ENCODE results near the gene RPS6KC1. TPM values are rescaled to one million over a fixed set of nuclear protein-coding genes. Genes with fewer than 3 reads are reported as not detected.

RPS6KC1 gene
- total RNA-seq, 1 donor from 2014 or later: 12.9 TPM

DNA sequence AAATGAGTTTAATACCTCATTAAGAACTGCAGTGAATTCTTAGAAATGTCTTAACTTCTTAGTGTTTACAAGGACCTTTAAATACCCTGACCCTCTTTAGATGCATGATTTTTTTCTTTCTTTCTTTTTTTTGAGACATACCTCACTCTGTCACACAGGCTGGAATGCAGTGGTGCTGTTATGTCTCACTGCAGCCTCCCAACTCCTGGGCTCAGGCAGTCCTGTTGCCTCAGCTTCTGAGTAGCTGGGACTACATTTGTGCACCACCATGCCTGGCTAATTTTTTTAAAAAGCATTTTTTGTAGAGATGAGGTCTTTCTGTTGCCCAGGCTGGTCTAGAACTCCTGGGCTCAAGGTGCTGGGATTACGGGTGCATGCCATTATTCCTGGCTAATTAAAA is 191.8 kb downstream of the RPS6KC1 start:
- FAIRE-seq: no peak
- H3K4me3 ChIP-seq (ENCODE audit: low read depth, low read length): no peak overlapping the region

DNA sequence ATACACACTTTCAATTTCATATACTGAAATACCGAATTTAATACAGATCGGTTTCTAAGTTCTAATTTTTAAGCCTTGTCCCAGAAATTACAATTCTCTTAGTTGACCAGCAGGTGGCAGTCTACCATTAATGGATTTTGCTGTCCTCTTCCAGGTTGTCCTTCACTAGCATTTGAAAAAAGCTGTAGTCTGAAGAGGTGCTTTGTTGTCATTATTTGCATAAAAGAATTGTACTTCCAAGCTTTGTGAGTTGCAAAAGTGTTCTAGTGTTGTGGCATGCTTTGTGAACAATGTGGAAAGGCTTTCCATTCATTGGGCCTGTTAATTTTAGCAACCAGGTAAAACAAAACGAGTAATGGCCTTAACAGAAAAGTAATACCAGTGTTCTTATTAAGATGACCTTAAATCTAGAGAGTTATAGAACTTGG is 193.6 kb downstream of the RPS6KC1 start:
- Histone ChIP-seq H3K36me3 (ENCODE audit: control insufficient read depth, insufficient read depth, low read length) (peaks cover 2% of the 10 kb centered on the region), H3K4me3 (ENCODE audit: low read depth, low read length) (no peak overlapping the region), H3K27me3 (ENCODE audit: control insufficient read depth, insufficient read depth, low read length) (no peaks in the 10 kb centered on the region)
- TF ChIP-seq, protein P1, sequence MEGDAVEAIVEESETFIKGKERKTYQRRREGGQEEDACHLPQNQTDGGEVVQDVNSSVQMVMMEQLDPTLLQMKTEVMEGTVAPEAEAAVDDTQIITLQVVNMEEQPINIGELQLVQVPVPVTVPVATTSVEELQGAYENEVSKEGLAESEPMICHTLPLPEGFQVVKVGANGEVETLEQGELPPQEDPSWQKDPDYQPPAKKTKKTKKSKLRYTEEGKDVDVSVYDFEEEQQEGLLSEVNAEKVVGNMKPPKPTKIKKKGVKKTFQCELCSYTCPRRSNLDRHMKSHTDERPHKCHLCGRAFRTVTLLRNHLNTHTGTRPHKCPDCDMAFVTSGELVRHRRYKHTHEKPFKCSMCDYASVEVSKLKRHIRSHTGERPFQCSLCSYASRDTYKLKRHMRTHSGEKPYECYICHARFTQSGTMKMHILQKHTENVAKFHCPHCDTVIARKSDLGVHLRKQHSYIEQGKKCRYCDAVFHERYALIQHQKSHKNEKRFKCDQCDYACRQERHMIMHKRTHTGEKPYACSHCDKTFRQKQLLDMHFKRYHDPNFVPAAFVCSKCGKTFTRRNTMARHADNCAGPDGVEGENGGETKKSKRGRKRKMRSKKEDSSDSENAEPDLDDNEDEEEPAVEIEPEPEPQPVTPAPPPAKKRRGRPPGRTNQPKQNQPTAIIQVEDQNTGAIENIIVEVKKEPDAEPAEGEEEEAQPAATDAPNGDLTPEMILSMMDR (IDR thresholded peaks at IDR 0.05; ENCODE audit: insufficient read depth, low read length, severe bottlenecking): peak; percentile 56
- DNase-seq (ENCODE audit: low read depth) (peak; percentile 47), FAIRE-seq (no peak)

More for the DNA sequence above, 191.8 kb downstream of the RPS6KC1 start:
- no peak for DNase-seq (ENCODE audit: low read depth)
- Histone ChIP-seq H3K27me3 (ENCODE audit: control insufficient read depth, insufficient read depth, low read length) (no peaks in the 10 kb centered on the region), H3K36me3 (ENCODE audit: control insufficient read depth, insufficient read depth, low read length) (peaks cover 2% of the 10 kb centered on the region)
- TF ChIP-seq, protein P1 (IDR thresholded peaks at IDR 0.05; ENCODE audit: insufficient read depth, low read length, severe bottlenecking): no peak

DNA sequence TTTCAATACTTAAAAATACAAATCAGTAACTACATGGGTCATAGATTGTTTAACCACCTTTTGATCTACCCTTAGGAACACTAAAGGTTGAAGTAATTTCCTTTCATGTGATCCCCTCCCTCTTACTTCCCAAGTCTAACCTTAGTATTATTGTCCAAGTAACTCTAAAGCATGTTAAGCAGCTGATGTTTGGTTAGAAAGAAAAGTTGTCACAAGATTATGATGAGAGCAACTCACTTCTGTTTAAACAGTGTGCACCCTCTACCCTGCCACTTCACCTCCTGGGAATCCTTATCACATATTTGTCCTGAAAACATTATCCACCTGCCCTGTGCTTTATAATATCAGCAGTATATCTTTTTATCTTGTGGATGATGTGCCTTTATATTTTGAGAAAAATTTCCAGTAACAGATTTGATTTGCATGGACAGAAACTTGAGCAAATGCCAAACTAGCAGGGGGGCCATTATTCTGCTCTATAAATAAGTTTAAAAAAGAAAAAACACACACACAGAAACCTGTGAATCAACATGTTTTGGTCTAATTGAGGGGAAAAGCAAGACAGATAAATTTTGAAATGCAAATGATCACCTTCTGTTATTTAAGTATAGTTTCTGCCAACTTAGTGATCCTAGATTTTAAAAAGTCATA is 194.3 kb downstream of the RPS6KC1 start:
- DNase-seq (ENCODE audit: low read depth): no peak
- FAIRE-seq: no peak

DNA sequence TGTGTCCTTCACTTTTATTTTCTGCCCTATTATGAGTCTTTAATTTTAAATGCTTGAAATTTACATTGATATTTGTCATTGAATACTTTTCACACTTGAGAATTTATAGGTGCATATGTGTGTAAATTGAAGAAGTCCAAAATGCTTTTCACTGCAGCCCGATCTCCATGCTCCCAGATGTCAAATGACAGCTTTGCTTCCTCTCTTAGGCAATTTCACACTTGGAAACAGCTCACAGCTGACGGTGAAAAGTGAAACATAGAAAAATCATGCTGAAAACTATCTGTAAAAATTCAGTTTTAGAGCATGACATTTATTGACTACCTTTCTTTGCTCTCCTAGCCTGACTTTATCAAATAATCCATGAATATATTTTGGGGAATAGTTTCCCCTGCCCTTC is 196.0 kb downstream of the RPS6KC1 start:
- DNase-seq (ENCODE audit: low read depth) (no peak), FAIRE-seq (no peak)
- H3K27me3 ChIP-seq (ENCODE audit: control insufficient read depth, insufficient read depth, low read length): no peaks in the 10 kb centered on the region
- H3K36me3 ChIP-seq (ENCODE audit: control insufficient read depth, insufficient read depth, low read length): no peaks in the 10 kb centered on the region
- TF ChIP-seq, protein P1 (IDR thresholded peaks at IDR 0.05; ENCODE audit: insufficient read depth, low read length, severe bottlenecking): no peak
- no peak overlapping the region for H3K4me3 ChIP-seq (ENCODE audit: low read depth, low read length)

More for the DNA sequence above, 194.3 kb downstream of the RPS6KC1 start:
- Histone ChIP-seq H3K4me3 (ENCODE audit: low read depth, low read length) (no peak overlapping the region), H3K36me3 (ENCODE audit: control insufficient read depth, insufficient read depth, low read length) (peaks cover 2% of the 10 kb centered on the region), H3K27me3 (ENCODE audit: control insufficient read depth, insufficient read depth, low read length) (no peaks in the 10 kb centered on the region)
- TF ChIP-seq, protein P1 (IDR thresholded peaks at IDR 0.05; ENCODE audit: insufficient read depth, low read length, severe bottlenecking): no peak

DNA sequence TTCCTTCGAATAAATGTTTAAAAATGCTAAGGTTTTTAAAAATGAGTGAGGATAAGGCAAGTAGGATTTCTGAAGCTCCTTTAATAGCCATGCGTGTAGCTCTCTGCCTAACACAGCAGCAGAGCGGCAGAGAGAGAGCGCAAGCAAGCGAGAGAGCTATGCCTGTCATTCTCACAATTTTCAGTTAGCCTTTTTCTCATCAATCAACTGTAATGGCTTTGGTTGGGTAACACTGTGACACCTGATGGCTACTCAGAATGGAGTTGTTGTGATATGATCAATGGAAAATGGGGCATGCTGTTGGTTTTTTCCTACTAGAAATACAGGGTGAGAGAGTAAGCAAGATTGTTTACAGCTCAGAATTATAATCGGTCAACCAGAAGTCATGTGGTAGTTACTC is 198.4 kb downstream of the RPS6KC1 start:
- FAIRE-seq (no peak), DNase-seq (ENCODE audit: low read depth) (no peak)
- Histone ChIP-seq H3K36me3 (ENCODE audit: control insufficient read depth, insufficient read depth, low read length) (no peaks in the 10 kb centered on the region), H3K27me3 (ENCODE audit: control insufficient read depth, insufficient read depth, low read length) (no peaks in the 10 kb centered on the region), H3K4me3 (ENCODE audit: low read depth, low read length) (no peak overlapping the region)
- TF ChIP-seq, protein P1 (IDR thresholded peaks at IDR 0.05; ENCODE audit: insufficient read depth, low read length, severe bottlenecking): no peak

DNA sequence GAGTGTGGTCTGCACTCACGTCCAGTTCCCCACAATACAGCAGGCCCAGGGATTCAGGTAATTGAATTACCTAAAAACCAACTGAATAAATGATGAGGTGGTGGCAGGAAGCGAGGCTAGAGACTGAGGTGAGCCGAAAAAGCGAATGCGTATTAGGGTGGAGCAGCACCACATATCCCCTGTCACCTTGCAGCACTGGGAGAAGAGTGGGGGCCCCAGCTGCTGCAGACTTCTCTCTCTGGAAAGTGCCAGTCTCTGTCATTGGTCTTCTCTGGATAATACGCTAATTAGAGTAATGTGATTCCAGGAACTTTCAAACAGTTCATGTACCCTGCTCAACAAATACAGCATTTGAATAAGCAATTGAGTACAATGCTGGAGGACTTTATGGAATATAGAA is 199.0 kb downstream of the RPS6KC1 start:
- Histone ChIP-seq H3K36me3 (ENCODE audit: control insufficient read depth, insufficient read depth, low read length) (no peaks in the 10 kb centered on the region), H3K4me3 (ENCODE audit: low read depth, low read length) (no peak overlapping the region), H3K27me3 (ENCODE audit: control insufficient read depth, insufficient read depth, low read length) (no peaks in the 10 kb centered on the region)
- TF ChIP-seq, protein P1 (IDR thresholded peaks at IDR 0.05; ENCODE audit: insufficient read depth, low read length, severe bottlenecking): no peak
- FAIRE-seq (no peak), DNase-seq (ENCODE audit: low read depth) (no peak)
